IPS-11a (cell line): Measurements from ENCODE around the gene LRFN3.
"Not testable (repeated sequence)": the region's sequence is repeated elsewhere in the genome, so short reads cannot be mapped to it uniquely, and the experiment has no call there.

Source experiments
- H3K4me3 ChIP-seq: one replicate; pipeline ENCODE4 v1.5.1; 2013; ENCODE audit warnings: low read depth, low read length, control low read depth

The LRFN3 gene, protein sequence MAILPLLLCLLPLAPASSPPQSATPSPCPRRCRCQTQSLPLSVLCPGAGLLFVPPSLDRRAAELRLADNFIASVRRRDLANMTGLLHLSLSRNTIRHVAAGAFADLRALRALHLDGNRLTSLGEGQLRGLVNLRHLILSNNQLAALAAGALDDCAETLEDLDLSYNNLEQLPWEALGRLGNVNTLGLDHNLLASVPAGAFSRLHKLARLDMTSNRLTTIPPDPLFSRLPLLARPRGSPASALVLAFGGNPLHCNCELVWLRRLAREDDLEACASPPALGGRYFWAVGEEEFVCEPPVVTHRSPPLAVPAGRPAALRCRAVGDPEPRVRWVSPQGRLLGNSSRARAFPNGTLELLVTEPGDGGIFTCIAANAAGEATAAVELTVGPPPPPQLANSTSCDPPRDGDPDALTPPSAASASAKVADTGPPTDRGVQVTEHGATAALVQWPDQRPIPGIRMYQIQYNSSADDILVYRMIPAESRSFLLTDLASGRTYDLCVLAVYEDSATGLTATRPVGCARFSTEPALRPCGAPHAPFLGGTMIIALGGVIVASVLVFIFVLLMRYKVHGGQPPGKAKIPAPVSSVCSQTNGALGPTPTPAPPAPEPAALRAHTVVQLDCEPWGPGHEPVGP

DNA sequence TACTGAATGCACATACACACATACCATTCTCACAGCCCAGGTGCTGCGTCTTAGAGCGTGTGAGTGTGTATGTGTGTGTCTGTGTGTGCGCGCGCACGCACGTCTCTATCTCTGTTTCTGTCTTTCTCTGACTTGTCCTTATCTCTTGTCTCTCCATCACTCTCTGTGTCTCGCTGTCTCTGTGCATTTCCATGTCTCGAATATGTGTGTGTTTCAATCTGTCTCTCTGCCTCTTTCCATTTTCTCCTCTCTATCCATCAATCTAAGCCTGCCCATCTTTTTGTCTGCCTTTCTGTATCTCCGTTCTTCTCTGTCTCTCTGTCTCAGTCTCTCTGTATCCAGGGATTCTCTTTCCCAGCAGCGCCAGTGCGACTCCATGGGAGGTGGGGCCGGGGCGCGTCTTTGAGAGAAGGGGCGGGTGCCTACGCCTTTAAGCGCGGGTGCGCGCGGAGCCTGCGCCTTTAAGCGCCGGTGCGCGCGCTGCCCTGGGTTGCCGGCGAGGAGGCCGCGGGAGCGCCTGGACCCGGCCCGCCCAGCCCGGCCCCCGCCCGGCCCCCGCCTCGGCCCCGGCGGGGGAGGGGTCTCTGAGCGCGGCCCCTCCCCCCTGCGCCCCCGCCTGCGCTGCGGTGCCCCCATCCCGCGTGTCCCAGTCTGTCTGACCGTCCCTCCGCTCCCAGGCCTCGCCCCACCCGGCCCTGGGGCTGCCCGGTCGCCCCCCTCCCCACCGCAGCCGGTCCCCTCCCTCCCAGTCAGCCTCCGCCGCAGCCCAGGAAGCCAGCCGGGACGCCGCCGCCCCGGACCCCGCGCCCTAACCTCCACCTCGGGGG, at the start of gene LRFN3:
Gene LRFN3 (plus strand): TSS at position 464 of the 827 bp plus-strand sequence. CDS start 3,052 bp downstream, outside the sequence.
- peak within 1 kb of the TSS; percentile 47 for H3K4me3 ChIP-seq

DNA sequence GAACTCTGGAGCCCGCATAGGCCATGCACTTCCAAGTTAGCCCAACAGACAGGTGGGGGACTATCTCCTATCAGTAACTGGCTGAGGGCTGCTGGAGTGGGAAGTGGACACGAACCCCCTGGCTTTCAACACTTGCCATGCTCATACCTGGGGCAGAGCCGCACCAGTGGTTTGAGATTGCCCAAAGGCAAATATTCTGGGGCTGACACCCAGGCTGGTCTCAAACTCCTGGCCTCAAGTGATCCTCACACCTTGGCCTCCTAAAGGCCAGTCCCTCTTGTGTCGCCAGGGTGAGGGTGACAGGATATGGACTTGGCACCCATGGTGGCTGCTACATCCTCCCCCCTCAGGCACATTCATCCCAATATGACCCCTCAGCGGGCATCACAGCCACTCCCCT, 49.0 kb upstream of the LRFN3 start:
- H3K4me3 ChIP-seq, result no peak overlapping the region

DNA sequence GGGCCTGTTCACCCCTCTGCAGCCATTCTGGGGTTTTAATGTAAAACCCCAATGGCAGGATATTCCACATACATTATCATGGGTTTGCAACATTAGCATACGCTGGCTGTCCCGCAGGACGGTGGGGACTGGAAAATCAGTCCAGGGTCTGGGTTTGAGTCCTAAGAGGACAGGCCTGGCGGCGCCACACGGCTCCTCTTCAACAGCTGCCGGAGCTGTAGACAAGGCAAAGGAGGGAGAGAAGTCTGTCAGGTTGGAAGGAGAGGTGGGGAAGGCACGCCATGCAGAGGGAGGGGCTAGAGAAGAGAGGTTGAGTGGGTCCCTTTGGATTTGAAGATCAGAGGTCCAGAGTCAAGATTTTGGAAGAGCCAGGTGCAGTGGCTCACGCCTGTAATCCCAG, 47.8 kb upstream of the LRFN3 start:
- H3K4me3 ChIP-seq, result no peak overlapping the region

DNA sequence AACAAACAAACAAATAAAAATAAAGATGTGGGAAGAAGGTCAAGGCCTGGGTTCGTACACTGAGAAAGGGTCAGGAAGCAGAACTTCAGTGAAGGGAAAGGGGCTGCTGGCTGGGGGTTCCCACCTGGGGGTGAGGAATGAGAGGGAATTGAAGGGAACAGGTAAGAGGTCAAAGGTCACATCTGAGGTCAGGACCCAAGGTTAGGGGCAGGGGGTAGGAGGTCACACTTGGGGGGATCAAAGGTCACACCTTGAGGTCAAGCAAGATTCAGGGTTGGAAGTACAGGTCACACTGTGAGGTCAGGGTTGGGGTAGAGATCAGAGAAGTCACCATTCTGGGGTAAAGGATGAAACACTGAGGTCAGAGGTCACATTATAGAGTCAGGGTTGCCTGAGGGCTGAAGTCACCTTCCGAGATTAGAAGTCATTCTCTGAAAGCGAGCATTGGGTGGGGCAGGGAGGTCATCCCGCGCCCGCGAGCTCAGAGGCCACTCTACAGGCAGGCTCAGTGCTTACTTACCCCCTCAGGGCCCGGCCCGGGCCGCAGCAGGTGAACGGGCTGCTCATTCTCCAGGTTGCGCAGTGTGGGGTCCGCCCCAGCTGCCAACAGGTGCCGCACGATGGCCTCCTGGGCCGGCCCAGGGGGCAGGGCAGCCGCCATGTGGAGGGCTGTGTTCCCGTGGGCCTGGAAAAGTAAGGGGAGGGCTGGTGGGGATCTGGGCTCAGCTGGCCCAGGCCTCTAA, 46.6 kb upstream of the LRFN3 start:
- H3K4me3 ChIP-seq, result no peak overlapping the region

DNA sequence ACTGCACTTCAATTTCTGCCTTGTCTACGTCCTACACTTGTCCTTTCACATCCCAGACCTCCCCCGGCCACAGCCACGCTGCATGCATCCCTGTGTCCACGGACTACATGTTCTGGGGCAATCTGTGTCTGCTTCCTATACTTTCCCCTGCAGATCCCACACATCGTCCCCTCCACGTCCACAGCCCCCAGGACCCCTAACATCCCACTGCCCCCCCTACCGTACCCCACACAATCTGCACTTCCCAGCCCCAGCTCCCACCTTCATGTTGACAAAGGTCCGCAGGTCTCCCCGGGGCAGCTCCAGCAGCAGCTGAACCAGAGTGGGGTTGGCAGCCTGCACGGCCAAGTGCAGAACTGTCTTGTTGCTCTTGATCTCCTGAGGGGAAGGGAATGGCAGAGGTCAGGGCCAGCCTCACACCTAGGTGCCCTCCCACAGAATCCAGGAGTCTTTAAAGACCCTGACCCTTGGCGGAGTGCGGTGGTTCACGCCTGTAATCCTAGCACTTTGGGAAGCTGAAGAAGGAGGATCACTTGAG, 46.0 kb upstream of the LRFN3 start:
- H3K4me3 ChIP-seq, result no peak overlapping the region

DNA sequence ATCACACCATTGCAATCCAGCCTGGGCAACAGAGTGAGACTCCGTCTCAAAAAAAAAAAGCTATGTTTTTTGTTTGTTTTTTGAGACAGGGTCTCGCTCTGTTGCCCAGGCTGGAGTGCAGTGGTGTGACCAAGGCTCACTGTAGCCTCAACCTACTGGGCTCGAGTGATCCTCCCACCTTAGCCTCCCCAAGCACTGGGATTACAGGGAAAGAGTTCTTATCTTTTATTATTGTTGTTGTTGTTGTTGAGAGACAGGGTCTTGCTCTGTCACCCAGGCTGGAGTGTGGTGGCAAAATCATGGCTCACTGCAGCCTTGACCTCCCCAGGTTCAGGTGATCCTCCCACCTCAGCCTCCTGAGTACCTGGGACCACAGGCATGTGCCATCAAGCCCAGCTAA, 44.4 kb upstream of the LRFN3 start:
- H3K4me3 ChIP-seq, result not testable (repeated sequence)

DNA sequence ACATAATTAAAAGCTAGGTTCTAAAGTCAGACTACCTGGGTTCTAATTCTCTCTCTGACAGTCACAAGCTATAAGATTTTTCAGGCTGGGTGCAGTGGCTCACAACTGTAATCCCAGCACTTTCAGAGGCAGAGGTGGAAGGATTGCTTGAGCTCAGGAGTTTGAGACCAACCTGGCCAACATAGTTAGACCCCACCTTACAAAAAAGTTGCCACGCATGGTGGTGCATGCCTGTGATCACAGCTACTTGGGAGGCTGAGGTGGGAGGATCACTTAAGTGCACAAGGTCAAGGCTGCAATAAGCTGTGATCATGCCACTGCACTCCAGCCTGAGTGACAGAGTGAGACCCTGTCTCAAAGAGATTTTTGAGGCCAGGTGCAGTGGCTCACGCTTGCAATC, 41.8 kb upstream of the LRFN3 start:
- no peak overlapping the region for H3K4me3 ChIP-seq

DNA sequence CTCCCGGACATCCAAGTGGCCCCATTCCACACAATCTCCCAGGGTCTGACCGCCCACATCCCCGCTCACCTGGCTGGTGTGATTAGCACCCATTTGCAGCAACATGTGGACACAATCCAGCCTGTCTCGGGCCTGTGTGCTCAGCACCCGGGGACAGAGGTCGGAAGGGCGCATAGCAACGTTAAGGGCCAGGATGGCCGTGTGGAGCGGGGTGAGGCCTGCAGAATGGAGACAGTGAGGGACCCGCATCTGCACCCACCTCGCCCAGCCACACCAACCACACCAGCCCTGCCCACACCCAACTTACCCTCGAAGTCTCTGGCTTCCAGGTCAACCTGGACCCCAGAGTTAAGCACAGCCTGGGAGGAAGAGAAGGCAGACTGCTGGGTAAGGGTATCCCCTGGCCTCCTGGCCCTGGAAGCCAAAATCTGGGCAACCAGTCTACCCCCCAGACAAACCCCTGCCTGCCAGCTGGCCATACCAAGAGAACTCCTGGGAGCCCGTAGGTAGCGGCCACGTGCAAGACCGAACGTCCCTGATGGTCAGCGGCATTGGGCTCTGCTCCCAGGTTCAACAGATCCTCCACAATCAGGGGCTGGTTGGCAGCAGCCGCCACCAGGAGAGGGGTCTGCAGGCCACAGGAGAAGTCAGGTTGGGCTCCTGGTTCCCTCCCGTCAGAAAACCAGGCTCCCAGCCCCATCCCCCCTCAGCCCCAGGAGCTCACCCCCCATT, 40.1 kb upstream of the LRFN3 start:
- no peak overlapping the region for H3K4me3 ChIP-seq

DNA sequence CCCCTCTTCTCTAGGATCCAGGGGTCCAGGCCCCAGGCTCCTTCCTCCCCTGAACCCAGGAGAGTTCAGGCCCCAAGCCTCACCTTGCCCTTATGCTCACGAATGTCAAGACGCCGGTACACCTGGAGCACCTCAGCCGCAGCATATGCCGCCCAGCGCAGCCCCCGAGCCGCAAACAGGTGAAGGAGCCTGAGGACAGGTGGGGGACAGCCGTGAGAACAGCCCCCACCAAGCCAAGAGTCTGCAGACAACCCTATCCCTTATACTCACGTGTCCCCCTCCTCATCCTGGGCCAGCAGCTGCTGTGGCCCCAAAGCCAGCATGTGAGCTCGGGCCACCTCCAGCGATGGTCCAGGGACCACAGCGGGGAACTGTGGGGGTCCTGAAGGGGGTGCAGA, 39.5 kb upstream of the LRFN3 start:
- no peak overlapping the region for H3K4me3 ChIP-seq

DNA sequence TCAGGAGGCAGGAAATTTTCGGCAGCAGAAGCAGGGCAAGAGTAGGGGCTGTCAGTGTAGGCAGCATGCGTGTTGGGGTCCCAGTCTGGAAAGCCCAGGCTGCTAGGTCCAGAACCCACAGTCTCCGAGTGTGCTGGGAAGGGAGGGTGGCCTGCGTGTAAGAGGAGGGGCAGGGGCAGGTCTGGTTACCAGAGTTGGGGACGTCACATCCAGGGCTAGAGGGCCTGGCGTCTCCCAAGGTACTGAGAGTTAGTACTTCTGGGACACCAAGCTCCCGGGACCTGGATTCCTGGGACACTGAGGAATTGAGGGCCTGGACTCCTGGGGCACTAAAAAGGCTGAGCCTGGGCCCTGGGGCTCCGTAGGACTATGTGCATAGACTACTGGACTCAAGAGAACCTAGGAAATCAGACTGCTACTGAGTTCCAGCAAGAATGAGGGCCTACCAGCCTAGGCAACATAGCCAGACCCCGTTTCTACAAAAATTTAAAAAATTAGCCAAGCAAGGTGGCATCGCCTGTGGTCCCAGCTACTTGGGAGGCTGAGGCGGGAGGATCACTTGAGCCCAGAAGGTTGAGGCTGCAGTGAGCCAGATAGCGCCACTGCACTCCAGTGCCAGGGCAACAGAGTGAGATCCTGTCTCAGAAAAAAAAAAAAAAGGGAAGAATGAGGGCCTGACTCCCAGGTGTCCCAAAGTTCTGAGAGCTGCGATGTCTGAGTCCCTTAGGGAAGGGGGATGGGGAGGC, 38.3 kb upstream of the LRFN3 start:
- H3K4me3 ChIP-seq, result no peak overlapping the region

DNA sequence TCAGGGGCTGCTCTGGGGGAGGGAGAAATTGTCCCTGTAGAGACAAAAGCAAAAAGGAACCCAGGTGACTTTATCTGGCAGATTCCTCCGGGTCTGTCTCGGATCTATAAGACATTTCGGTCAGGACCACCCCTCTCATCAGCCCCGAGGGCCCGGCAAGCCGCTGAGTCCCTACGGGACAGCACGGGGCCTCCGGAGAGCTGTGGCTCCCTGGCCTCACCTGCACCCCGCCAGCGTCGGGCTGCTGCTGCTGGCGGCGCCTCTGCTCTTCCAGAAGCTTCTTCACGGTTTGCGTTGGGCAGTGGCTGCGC, 37.7 kb upstream of the LRFN3 start:
- H3K4me3 ChIP-seq, result peak overlapping the region; percentile 79

DNA sequence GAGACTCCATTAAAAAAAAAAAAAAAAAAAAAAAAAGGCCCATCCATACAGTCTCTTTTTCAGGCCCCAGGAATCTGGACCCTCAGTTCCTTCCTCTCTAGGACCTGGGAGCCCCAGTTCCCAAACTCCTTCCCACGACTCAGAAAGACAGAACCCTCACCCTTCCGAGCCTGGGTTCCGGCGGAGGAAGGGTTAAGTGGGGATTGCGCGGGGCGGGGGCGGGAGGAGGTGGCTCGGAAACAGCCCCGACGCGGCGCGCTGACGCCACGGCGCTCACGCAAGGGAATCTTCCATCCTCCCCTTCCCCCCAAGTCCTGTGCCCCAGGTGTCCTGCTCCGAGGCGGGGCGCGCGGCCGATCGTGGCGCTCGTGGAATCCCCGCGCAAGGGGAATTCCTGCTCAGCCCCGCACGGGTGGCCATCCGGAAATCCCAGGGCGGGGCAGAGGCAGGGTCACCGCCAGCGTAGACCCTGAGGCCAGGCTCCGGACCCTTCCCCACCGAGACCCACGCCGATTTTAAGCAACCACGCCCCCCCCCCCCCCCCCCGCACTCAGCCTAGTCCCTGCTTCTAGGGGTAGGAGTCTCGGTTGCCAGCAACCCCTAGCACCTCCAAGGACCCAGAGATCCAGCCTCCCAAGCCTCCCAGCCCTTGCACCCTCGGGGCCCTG, 36.5 kb upstream of the LRFN3 start:
- H3K4me3 ChIP-seq, result peak overlapping the region; percentile 79

DNA sequence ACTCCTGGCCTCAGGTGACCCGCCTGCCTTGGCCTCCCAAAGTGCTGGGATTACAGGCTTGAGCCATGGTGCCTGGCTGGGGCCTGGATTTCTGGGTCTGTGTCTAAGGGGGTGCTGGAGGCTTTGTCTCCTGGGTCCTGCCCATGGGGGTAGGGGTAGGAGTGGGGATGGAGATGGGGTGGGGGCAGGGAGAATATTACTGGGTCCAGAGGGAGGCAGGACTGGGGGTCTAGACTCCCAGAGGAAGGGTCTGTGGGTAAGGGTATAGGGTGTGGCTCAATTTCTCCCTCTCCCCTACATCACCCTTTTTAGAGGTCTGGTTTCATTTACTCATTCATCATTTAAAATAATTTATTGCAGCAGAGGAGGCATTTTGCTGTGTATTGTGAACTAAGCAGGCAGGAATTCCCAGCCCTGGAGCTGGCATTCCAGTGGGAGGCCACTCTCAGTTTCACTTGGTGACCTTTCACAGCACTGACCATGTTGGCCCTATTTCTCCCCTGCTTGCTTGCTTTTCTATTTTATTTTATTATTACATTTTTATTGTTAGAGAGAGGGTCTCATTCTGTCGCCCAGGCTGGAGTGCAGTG, 35.0 kb upstream of the LRFN3 start:
- no peak overlapping the region for H3K4me3 ChIP-seq

DNA sequence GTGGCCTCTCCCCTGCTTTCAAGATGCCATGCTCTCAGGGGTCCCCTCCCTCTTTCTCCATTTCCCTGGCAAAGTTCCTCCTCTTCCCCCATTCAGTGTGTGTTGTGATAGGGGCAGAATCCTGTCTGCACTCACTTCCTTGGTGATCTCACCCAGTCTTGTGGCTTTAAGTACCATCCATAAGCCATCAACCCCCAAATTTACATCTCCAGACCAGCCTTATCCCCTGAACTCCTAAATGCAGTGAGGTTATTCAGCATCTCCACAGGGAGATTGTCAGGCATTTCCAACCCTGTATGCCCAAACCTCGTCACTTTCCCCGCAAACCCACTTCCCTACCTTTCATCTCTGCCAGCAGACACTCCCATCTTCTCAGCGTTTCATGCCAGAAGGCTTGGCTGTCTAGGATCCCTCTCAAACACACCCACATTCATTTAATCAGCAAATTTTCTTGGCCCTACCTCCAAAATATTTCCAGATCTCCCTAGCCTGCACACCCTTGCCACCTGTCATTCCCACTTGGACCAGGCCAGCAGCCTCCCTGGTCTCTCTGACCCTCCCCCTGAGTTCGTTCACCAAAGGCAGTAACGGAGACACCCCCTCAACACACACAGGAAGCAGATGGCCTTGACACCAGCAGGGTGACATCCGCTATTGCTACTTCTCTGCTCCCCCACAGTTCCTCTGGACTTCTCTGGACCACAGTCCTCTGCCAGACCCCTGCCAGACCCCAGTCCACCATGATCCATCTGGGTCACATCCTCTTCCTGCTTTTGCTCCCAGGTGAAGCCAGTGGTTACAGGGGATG, 34.1 kb upstream of the LRFN3 start, which contains the start of gene HCST:
Gene HCST (plus strand): TSS at position 676 of the 808 bp plus-strand sequence. CDS start 65 bp downstream, at position 741.
- peak within 1 kb of the TSS; percentile 35 for H3K4me3 ChIP-seq

DNA sequence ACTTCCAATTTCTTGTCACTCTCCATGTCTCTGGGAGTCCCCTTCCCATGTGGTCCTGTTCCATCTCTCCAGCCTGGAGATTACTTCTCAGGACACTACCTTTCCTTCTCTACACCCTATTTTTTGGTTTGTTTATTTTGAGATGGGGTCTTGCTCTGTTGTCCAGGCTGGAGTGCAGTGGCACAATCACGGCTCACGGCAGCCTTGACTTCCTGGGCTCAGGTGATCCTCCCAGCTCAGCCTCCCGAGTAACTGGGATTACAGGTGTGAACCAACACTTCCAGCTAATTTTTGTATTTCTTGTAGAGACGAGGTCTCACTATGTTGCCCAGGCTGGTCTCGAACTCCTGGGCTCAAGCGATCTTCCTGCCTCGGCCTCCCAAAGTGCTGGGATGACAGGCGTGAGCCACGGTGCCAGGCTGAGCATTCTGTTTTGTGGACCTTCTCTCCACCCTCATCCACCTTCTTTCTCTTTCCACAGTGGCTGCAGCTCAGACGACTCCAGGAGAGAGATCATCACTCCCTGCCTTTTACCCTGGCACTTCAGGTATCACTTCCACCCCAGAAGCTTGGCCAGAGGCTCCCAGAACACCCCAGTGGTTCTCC, 33.2 kb upstream of the LRFN3 start:
- peak overlapping the region; percentile 35 for H3K4me3 ChIP-seq

DNA sequence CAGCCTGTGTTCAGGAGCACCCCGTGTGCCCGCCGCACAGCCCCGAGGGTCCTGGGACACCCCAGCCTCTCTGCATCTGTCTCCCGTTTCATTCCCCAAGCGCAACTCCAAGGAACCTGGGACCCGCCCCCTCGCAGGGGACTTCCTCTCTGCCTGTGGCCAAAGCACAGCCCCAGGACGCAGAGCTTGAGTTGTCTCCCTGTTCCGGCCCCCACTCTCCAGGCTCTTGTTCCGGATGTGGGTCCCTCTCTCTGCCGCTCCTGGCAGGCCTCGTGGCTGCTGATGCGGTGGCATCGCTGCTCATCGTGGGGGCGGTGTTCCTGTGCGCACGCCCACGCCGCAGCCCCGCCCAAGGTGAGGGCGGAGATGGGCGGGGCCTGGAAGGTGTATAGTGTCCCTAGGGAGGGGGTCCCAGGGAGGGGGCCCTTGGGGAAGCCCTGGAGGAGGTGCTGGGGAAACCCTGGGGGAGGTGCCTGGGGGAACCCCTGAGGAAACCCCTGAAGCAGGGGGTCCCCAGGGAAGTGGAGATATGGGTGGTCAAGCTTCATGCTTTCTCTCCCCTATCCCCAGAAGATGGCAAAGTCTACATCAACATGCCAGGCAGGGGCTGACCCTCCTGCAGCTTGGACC, 32.5 kb upstream of the LRFN3 start:
- H3K4me3 ChIP-seq, result peak overlapping the region; percentile 35
